GM19328 (cell line): ENCODE results near the gene FGF18.

Experiments
- ATAC-seq: cut with Tn5 transposase; IDR thresholded peaks from one replicate; pipeline ENCODE4 v1.9.1; 2021; ENCODE audit warnings: mild to moderate bottlenecking, moderate library complexity; ENCODE audit not compliant: unreplicated experiment

Gene FGF18

DNA sequence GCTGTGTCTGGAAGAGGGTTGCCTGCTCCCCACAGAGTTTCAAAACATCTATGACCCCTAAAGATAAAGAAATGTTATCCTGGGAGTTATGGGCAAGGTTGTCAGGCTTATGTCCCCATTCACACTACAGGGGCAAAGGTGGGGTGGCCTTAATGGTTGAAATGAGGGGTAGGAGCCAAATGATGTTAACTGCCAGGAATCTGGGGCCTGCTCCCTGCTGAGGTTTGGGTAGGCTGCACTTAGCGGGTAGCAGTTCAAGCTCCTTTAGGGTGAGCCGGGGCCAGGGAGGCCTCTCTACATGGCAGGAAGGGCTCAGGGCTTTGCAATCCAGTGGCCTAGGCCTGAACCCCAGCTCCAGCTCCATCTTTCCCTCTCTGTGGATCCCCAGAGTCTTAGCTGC lies 3.0 kb downstream of the FGF18 start:
- ATAC-seq: no peak

DNA sequence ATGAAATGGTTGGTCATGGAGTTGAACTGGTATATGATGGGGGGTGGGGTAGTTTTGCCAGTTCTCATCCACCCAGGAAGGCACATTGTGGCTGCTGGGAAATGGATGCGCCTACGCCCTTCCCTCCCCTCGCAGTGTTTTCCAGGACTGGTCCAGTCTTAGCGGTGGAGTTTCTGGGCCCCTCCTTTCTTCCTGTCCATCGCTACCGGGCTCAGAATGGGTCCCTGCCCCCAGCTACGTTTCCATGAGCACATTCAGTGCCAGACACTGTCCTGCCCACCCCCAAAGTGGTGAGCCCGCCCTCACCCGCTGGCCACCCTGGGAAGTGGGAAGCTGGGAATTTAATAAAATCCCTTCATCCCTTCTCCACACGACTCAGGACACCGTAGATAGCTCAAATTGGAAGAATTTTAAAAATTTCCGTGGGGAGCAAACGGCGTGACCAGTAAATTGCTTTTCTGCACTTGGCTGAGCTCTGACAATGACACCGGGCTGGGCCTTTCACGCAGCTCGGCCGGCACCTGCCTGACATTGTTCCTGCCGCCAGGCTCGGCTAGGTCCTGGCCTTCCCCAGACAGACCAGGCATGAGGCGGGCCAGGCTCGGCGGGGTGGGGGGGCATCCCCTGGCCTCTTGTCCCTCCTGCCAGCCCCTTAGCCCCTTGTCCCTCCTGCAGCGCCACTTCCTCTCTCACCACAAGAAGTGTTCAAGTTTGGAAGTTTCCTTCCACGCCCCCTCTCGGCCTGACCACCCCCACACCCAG lies 3.6 kb downstream of the FGF18 start:
- ATAC-seq: no peak

DNA sequence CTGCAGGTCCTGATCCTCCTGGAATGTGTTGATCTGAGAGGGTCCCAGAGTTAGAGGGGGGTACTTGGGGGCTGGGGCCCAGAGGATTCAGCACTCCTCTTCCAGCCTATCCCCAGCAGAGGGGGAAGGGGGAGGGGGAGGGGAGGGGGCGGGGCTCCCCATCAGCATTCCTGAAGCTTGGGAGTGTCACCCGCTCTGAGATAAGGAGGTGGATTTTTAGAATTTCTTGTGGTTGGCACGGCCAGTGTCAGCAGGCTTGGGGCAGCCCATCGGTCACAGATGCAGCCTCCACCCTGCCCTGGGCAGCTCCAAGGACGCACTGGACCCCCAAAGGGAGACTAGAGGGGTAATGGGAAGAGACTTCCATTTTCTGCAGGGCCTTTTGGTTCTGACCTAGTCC lies 5.3 kb downstream of the FGF18 start:
- no peak for ATAC-seq

DNA sequence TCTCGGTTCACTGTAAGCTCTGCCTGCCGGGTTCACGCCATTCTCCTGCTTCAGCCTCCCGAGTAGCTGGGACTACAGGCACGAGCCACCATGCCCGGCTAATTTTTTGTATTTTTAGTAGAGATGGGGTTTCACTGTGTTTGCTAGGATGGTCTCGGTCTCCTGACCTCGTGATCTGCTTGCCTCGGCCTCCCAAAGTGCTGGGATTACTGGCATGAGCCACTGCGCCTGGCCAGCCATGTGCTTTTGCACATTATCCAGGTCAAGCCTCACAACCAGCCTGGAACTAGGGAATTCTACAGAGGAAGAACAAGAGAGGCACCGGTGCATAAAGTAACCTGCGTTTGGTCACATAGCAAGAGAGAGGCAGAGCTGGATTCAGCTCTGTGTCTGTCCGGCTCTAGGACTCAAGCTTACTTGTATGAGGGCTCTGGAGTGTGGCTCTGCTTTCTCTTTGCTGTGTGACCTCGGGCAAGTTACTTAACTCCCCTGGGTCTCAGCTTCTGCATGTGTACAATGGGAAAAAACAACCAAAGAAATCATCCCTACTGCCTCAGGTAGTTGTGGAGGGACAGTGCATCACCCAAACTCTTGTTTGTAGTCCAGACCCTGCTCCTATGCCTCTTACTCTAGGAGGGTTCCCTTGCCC lies 6.3 kb downstream of the FGF18 start:
- ATAC-seq: no peak

DNA sequence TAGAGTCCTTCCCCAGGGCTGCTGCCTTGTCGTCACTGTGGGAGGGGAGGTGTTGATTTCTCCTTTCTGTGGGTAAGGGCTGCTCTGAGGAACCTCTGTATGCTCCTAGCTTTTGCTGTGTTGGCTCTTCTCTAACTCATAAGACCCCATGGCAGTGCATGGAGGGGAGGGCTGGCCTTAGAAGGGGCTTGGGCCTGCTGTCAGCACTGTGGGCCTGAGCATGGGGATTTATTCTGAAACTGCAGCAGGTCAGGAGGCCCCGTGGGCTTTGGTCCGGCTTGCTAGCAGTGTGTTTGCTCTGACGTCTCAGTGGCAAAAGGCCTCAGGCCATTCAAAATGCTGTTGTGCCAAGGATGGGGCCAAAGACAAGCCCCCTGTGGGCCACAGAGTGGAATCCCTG lies 6.8 kb downstream of the FGF18 start:
- ATAC-seq: no peak

DNA sequence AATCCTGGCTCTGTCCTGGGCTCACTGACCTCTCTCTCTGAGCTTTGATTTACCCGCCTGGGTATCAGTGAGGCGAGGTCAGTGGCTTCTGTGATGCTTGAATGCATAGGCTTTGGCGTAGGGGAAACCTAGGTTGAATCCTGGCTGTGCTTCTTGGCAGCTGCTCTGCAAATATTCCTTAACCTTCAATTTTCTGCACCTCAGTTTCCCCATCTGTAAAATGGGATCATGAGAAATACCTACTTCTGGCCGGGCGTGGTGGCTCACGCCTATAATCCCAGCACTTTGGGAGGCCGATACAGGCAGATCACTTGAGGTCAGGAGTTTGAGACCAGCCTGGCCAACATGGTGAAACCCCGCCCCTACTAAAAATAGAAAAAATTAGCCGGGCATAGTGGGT lies 7.2 kb downstream of the FGF18 start:
- no peak for ATAC-seq

DNA sequence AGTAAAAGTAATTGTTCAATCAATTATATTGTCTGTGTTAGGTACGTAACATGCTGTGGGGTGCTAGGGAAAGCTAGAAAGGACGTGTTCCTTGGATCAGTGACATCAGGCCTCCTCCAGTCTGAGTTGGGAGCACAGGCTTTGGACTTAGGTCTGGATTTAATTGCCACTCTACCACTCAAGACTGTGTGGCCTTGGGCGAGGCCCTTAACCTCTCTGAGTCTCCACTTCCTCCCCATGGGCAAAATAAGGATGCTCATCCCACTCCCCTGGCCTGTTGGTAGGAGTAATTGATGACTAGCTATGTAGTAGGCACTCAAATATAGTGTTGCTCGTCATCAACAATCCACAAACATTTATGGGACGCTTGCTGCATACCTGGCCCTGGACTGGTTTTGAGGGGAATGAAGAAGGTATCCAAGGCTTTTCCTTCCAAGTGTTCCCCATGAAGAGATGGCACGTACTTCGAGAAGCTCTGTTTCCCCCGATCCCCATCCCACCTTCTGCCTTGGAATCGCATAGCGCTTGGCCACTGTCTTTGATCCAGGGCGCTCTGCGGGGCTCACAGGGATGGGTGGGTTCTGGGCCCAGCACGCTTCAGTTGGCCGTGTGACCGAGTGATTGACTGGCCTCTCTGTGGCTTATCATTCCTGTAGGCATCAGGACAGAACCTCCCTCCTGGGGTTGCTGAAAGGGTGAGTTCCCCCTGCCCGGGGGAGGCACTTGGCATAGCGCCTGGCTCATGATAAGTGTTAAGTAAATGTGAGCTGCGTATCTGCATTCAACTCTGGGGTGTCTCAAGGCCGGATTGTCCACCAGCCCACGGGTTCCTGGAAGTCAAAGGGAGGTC lies 8.1 kb downstream of the FGF18 start:
- no peak for ATAC-seq

DNA sequence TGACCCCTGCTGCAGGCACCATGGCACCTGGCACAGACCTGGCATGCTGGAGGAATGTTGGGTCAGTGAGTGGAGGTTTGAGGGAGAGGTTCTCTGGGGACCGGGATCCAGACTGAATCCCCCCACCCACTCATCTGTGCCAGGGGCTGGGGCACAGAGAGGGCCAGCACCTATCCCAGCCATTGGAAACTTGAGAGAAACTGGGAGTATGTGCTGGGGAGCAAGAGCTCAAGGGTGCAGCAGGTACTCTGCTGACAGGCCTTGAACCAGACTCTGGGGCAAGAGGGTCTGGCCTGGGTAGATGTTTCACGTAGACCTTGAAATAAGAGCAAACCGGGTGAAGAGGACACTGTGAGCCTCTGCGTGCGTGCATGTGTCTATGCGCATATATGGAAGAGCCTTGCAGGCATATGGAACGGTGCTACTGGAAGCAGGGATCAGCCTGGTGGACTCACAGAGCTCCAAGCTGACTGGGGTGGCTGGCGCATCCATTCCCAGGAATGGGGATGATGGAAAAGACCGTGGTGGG lies 8.8 kb downstream of the FGF18 start:
- no peak for ATAC-seq

DNA sequence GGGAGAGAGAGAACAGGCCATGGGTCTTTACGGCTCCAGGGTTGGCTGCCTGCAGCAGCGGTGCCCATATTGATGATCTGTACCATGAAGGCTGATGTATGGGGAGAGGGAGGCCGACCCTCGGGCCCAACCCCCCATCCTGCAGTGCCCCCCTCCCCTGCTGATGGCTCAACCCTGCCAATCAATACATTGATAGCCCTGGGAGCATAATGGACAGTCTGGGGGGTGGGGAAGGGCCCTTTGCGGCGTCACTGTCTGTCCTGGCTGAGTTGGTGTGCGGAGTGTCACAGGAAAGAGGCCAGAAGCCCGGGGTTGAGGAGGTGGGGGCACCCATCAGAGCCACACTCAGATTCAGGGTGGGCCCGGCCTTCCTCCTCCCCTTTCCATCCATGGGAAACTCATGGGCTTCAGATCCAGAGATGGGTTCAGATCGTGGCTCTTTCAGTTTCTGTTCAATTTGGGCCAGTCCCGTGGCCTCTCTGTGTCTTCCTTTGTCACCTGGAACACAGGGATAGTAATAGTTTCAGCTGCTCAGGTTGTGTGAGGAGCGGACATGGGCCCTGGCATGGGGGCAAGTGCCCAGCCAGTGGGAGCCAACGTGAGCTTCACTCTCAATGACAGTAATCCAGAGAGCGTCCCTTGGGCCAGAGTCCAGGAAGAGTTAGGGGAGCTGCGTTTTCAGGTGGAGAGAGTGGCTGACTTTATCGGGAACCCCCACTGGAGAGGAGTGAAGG lies 9.5 kb downstream of the FGF18 start:
- no peak for ATAC-seq

DNA sequence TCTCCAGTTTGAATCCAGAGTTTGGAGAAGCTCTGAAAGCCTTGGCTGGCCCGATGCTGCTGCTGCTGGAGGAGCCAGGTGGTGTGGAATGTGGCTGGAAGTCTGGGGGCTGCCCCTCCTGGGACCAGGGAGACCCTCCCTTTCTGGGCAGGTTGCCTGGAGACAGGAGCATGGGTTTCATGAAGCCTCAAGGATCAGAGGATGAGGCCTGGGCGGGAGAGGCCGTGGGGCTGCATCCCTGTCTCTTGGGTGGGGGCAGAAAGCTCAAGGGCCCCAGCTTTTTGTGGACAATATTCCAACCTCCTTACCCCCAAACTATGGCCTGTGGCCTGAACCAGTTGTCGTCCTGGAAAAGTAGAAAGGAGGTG lies 10.1 kb downstream of the FGF18 start:
- ATAC-seq: no peak

DNA sequence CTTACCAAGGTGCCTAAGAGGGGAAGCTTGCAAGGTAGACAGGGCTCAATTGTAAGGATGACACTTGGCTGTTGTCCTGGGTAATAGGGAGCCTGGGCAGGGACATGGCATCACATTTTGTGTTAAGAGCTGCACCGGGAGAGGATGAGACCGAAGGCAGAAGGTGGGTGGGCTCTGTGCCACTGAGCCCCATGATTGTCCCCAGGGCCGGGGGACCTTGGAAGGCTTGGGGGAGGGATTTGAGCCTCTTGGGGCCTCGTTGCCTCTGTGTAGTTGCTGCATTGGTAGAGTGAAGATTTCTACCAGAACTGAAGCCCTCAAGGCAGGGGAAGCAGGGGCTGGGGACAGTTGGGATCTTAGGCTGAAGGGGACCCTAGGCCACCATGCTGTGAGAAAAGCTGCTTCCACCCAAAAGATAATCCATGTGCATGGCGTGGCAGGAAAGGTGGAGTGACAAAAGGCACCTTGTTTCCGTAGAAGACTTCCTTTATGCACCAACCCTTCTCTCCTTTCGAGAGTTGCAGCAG lies 11.9 kb downstream of the FGF18 start:
- no peak for ATAC-seq

DNA sequence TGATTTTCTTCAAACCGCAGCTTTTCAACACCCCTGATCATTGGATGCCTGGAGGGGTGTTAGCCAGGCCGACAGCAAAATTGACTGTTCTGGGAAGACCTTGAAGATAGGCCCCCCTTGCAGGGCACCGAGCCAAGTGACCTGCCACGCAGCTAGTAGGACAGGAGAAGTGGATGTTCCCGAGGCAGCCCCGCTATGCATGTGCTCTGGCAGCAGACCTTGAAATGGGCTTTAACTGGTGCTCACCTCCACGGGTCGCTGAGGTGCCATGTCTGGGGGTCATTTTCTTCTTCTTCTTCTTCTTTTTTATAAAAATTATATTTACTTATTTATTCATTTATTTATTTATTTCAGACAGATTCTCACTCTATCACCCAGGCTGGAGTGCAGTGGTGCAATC lies 12.6 kb downstream of the FGF18 start:
- no peak for ATAC-seq

DNA sequence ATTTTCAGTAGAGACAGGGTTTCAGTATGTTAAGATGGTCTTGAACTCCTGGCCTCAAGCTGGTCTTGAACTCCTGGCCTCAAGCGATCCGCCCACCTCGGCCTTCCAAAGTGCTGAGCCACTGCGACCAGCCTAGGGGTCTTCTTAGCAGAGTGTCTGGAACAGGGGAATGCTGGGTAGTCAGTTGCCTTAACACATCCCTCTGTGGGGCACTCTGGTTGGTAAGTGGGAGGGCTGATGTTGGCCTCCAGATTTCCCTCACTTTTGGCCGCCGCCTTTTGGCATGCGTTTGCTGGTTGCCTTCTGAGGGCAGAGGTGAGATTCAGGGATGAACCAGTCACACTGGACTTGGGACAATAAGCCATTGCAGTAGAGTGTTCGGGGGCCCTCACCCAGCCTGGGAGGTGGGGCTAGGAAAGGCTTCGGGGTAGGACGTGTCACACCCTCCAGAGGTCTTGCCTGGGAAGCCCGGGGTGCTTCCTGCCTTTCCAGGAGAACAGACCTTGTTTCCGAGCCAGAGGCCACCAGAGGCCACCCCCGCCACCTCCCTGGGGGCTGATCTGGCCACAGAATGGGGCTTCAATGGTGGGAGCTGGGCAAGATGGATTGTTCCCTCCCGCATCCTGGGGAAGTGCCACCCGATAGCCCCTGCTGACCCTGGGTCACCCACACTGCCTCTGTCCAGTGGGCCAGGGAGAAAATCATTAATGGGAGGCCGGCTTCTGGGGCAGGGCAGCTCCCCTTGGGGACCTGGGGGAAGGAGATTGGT lies 13.3 kb downstream of the FGF18 start:
- ATAC-seq: no peak

DNA sequence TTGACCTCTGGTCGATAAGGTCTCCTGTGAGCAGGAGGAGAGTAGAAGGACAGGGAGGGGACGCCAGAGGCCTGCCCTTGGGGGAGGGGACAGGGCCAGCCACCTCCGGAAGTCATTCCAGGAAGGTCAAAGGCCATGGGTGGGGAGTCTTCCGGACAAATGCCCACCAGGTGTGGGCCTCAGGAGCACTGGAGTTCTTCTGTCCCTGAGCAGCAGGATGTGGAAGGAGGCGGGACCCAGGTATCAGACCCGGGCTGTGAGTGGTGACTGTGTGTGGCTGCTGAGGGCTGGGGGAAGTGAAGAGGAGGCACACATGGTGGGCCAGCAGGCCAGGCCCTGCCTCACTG lies 13.9 kb downstream of the FGF18 start:
- ATAC-seq: no peak

DNA sequence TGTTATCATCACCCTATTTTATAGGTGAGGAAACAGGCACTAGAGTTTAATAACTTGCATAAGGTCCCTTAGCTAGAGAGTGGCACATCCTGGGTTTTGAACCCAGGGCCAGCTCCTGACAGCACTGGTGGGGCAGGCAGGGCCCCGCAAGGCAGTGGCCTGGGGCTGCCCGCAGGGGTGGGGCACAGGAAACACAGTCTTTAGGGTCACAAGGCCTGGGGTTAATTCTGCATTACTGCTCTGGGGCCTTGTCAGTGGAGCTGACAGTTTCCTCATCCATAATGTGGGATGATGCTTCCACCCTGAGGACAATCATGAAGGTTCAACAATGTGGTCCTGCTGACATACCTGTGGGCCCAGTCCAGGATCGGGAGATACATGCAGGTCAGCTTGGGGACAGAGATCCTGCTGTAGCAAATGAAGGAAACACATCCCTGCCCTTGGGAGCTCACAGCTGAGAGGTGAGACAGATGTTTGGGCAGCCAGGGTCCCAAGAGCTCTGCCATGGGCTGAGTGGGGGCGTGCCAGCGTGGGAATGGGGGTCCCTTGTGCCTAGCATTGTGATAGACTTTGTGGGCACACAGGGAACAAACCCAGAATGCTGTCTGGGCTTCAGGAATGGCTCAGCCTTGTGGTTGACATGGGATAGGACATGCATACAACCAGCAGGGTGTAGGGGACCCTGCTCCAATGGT lies 14.7 kb downstream of the FGF18 start:
- ATAC-seq: no peak

DNA sequence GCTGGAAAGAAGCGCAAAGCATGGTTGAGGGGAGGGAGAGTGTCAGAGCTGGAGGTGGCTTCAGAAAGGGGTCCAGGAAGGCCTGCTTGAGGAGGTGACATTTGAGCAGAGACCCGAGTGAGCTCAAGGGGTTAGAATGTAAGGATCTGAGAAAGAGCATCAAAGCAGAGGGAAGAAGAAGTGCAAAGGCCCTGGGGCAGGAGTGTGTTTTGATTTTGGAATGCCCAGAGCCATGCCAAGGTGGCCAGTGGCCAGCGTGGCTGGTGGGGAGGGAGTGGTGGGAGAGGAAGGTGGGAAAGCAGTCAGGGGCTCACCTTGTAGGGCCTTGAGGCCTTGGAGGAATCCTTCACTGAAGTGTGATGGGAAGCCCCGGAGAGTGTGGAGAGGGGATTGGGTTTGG lies 15.4 kb downstream of the FGF18 start:
- ATAC-seq: no peak

DNA sequence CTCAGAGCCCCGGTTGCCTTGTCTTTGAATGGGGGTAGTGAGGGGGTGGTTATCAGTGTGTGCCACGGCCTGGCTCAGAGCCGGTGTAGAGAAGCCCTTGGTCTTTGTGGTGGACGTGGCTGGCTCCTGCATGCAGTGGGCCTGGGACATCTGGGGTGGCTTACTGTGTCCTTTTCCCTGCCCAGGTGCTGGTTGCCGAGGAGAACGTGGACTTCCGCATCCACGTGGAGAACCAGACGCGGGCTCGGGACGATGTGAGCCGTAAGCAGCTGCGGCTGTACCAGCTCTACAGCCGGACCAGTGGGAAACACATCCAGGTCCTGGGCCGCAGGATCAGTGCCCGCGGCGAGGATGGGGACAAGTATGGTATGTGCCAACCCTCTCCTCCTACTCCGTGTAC lies 16.5 kb downstream of the FGF18 start:
- no peak for ATAC-seq

DNA sequence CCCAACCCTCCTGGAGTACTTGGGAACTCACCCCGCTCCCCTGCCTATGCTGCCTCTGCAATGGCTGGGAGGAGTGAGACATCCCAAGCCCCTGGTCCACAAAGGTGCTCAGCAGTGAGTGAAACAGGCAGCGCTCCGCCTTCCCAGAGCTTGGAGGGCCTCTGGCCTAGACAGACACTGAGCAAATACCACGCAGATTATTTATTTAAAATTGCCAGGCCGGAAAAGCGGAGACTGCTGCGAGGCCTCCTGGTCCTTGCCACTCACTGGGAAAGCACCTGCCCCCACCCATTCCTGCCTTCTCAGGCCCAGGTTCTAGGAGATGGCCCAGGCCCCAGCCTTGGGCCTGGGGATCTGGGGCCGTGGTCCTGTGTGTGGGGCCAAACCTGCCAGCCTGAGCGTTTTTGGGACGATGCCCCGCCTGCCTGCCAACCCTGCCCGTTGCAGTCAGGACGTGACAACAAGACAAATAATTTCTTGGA lies 17.4 kb downstream of the FGF18 start:
- ATAC-seq: no peak

DNA sequence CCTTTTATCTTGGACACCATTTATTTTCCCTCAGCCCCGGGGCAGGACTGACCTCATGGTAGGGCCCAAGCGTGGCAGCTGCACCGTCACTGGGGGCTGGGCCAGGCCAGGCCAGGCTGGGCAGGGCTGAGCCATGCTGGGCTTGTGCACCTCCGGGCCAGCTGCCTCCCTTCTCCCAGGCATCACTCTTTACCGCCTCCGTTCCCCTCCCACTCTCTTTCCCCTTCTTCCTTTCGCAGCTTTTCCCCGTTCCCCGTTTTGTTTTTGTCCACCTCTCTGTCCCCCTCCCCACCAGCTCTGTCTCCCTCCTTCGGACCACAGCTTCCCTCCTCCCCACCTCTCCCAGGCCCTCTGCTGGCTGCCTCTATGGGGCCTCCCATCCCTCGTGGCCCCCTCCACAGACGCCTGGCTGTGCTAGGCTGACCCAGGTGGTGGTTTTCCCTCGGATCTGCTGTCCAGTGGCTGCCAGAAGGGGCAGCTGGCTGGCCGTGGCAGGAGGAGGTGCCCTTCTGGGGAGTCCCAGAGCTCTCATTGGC lies 17.9 kb downstream of the FGF18 start:
- ATAC-seq: no peak
